Occipital lobe (tissue), 2 donors: ENCODE measurements around the gene SLC16A12. TPM values are rescaled to one million over a fixed set of nuclear protein-coding genes. Genes with fewer than 3 reads are reported as not detected.
A peak's percentile ranks its signal among the peaks of the same experiment; 100 is the strongest.
"Not testable (repeated sequence)": the region's sequence is repeated elsewhere in the genome, so short reads cannot be mapped to it uniquely, and the experiment has no call there.

Experiments used
- DNase-seq: peaks from one replicate; lab custom pipeline; 2025; lab: John Stamatoyannopoulos, UW
- total RNA-seq: library from RNA; depleted of rRNA; stranded (reverse); fragments of >200 nt; gene quantifications from one replicate; pipeline ENCODE4 v1.2.3, GENCODE V29; 2014

Gene SLC16A12
- total RNA-seq, 1 donor from 2014 or later, result 4.1 TPM

GRCh38 chr10:89392974-89393373 lies 142.4 kb downstream of the SLC16A12 start:
- no peak for DNase-seq

DNA sequence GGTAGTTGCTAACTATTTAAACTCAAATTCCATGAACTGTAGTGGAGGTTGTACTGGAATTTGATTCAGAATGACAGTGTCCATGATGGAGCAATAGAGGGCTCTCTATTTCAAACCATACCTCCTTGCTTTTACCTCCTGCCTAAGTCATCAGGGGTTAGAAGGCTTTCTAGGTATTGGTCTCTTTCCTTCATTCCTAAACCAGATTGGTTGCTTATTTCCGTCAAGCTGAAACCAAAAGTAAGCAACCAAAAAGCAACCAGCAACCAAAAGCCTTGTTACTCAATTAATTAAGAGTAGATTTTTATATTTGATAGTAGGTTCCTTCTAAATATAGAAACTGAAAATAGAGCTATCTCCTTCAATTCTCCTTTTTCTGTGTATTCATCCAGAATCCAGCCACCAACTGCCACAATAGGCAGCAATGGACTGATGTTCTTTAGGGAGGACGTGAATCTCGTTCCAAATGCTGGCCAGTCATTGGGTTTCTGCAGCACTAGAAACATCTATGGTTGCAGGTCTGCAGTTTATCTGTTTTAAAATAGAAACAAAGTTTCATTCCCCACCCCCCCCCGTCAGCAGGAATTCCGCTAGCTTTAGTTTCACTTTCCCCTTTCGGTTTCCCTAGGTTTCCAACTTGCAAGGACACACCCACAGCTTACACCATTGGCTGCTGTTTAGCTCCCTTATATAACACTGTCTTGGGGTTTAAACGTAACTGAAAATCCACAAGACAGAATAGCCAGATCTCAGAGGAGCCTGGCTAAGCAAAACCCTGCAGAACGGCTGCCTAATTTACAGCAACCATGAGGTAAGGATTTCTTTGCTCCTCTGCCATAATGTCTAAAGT lies 143.3 kb downstream of the SLC16A12 start, which contains the start of gene IFIT1:
TSS of gene IFIT1 (plus strand) at position 717 of the 850 bp plus-strand sequence. CDS start at position 807, 90 bp downstream.
- peak; percentile 56 for DNase-seq

DNA sequence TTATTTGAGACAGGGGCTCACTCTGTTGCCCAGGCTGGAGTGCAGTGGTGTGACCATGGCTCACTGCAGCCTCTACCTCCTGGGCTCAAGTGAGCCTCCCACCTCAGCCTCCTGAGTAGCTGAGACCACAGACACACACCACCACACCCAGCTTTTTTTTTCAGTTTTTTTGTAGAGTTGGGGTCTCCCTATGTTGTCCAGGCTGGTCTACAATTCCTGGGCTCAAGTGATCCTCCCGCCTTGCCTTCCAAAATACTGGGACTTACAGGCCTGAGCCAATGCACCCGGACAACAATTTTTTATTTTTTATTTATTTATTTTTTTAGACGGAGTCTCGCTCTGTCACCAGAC lies 144.2 kb downstream of the SLC16A12 start:
- DNase-seq, result not testable (repeated sequence)

DNA sequence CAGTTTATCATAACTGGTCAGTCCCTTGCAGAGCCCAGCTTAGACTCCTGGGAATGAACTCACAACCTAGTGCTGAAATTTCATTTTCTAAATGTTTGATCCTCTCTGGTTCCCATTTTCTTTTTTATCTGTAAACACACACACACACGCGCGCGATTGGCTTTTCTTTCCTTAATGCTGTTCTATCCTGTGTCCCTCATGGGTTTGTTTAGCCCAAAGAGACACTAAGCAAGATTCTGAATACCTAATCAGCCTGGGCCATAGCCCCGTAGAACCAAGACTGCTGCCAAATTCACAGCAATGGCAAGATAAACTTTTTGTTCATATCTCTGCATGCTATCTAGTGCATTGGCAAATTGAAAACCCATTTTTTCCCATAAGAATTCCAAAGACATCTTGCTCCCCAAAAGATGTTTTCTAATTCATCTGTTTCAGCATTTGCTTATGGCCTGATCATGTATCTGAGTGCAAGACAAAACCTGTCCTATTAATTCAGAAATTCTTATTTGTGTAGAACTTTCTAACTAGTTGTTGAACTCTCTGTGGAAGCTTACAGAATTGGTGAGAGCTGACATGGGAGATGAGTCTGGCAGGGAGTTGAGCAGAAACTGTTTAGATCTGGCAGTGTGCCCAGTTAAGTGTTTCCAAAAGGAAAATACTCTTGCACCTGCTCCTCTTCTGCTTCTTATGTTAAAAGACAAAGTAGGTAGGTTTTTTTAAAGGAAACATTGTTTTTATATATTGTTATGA lies 144.7 kb downstream of the SLC16A12 start:
- DNase-seq, result no peak

DNA sequence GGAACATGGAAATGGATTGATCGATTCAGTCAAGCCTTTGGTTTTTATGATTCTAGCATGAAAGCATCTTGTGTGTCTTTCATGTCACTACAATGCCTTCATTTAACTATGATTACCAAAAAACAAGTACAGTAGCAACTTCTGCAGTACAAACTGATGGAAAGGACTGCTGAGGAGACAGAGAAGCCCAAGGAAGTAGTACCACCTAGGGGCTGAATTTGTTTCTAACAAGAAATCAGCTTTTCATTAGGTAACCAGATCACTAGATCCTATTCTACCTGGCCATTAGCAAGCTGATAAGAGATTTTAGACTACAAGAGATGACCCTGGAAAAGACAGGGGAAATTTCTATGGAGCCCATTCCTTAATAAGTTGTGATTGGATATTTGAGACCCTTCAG lies 146.1 kb downstream of the SLC16A12 start:
- no peak for DNase-seq

DNA sequence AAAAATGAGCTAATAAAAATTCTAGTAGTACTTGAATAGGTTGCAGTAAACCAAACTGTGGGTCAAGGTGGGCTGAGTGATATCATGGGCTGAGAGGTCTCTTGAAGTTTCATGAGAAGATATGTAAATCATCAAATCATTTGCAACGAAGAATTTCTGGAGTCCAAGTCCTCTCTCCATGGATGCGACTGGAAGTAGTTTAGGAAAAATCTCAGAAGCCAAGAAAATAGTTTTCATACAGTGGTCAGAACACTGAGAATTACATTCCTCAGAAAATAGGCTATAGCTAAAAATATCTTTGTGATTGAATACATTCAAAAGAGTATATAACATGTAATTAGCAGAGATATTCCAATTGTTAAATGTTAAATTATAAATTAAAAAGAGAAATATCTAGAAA lies 146.6 kb downstream of the SLC16A12 start:
- DNase-seq, result no peak

GRCh38 chr10:89384474-89385340 lies 150.7 kb downstream of the SLC16A12 start:
- no peak for DNase-seq

DNA sequence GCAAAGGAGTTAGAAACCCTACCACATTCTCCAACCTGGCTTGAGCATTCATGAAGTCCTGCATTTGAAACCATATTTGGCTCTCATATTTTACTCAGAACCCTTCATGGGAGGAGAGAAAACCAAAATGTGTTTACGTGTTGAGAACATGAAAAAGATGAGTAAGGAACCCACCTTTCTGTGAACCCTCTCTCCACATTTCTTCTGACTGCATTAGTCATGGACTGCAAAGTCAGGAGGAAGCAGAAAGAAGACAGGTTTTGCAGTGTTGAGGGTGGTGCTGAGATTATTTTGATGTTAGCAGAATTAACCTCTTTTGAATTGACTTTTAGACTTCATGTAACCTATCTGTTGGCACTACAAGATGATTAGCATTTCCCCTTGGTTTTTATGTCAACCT lies 152.6 kb downstream of the SLC16A12 start:
- no peak for DNase-seq

Other genes starting within 250 kb of the SLC16A12 start
- gene IFIT2, start 233.5 kb downstream of the SLC16A12 start, total RNA-seq, result 5.0 TPM
- gene IFIT3, start 207.6 kb downstream of the SLC16A12 start, total RNA-seq, result 8.4 TPM
- 2.0 TPM for gene IFIT1B, start 157.5 kb downstream of the SLC16A12 start, total RNA-seq
- gene IFIT1, start 143.0 kb downstream of the SLC16A12 start, total RNA-seq, result 10.0 TPM
- 60.7 TPM for gene IFIT5, start 121.0 kb downstream of the SLC16A12 start, total RNA-seq
- gene PANK1, start 109.6 kb upstream of the SLC16A12 start, total RNA-seq, result 43.5 TPM
- 11.2 TPM for gene KIF20B, start 166.0 kb upstream of the SLC16A12 start, total RNA-seq